ENCODE measurements around the gene HEATR5A. TPM values are rescaled to one million over a fixed set of nuclear protein-coding genes. Genes with fewer than 3 reads are reported as not detected.

The HEATR5A gene
- total and polyA plus RNA-seq, 2 of the 13 experiments (the other 11 are each of a cell fraction or from before 2014, with no cell fraction given): 36.4 to 105 TPM

- no peak for TF ChIP-seq PAXIP1 (CRISPR knock-in tag; conservative IDR thresholded peaks at IDR 0.05)
- no peak for TF ChIP-seq ZNF18 (CRISPR knock-in tag; IDR thresholded peaks at IDR 0.05; ENCODE audit: insufficient replicate concordance)
- peak; percentile 47 for TF ChIP-seq ZSCAN25 (CRISPR knock-in tag; IDR thresholded peaks at IDR 0.05)
- TF ChIP-seq RAD21 (CRISPR knock-in tag; IDR thresholded peaks at IDR 0.05): peak; percentile 28; the same call in 1 of the 2 replicates
- 0 out of 2 replicates have a peak, but pooled peaks have one; percentile 3 for TF ChIP-seq ZBTB34 (CRISPR knock-in tag; IDR thresholded peaks at IDR 0.05)
- TF ChIP-seq TFAP4 (IDR thresholded peaks at IDR 0.05; ENCODE audit: borderline replicate concordance, low read depth): peak; percentile 87
- peak; percentile 67; the same call in 1 of the 2 replicates for TF ChIP-seq AFF4 (CRISPR knock-in tag; IDR thresholded peaks at IDR 0.05)
- TF ChIP-seq ZNF687 (CRISPR knock-in tag; IDR thresholded peaks at IDR 0.05): peak; percentile 31; the same call in 1 of the 2 replicates
- no peak for TF ChIP-seq ZNF333 (CRISPR knock-in tag; IDR thresholded peaks at IDR 0.05; ENCODE audit: borderline replicate concordance)
- no peak for TF ChIP-seq BORCS8-MEF2B (CRISPR knock-in tag; IDR thresholded peaks at IDR 0.05)
Measured at GRCh38 chr14:31263485-31264133, 156.7 kb downstream of the HEATR5A start (continued).
